Measurements from ENCODE around the gene TEK. TPM values are rescaled to one million over a fixed set of nuclear protein-coding genes. Genes with fewer than 3 reads are reported as not detected.

Gene TEK
- total and polyA plus RNA-seq, 2 experiments from 2014 or later = 0.60 to 1.4 TPM

DNA sequence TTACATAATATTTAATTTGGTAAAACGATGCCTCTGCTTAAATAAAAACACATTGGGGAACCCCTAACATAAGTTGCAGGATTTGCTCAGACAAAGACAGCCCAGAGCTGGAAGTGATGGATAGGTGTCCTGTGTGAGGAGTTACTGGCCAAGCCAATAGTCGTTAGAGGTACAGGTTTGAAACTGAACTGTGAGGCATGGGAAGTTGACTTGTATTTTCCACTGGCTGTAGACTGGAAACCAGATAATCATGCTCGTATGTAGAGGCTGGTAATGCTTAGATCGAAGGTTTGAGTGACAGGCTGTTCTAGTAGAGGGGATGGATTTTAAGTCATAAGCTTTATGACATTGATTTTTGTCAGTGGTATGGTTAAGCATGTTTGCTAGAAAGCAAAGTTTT is 24.8 kb downstream of the TEK start:
- Histone ChIP-seq H3K27ac (no peak overlapping the region), H3K4me3 (no peak overlapping the region), H3K27me3 (no peaks in the 10 kb centered on the region), H3K4me1 (ENCODE audit: low read depth) (no peaks in the 10 kb centered on the region), H3K36me3 (no peaks in the 10 kb centered on the region), H3K9me3 (ENCODE audit: low read depth) (no peaks in the 10 kb centered on the region)
- no peak for DNase-seq (ENCODE audit: low read depth in 1 of 2, low spot score in 1 of 2)
- TF ChIP-seq, protein P1, sequence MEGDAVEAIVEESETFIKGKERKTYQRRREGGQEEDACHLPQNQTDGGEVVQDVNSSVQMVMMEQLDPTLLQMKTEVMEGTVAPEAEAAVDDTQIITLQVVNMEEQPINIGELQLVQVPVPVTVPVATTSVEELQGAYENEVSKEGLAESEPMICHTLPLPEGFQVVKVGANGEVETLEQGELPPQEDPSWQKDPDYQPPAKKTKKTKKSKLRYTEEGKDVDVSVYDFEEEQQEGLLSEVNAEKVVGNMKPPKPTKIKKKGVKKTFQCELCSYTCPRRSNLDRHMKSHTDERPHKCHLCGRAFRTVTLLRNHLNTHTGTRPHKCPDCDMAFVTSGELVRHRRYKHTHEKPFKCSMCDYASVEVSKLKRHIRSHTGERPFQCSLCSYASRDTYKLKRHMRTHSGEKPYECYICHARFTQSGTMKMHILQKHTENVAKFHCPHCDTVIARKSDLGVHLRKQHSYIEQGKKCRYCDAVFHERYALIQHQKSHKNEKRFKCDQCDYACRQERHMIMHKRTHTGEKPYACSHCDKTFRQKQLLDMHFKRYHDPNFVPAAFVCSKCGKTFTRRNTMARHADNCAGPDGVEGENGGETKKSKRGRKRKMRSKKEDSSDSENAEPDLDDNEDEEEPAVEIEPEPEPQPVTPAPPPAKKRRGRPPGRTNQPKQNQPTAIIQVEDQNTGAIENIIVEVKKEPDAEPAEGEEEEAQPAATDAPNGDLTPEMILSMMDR (IDR thresholded peaks at IDR 0.05; ENCODE audit: low read depth, low read length) = no peak

DNA sequence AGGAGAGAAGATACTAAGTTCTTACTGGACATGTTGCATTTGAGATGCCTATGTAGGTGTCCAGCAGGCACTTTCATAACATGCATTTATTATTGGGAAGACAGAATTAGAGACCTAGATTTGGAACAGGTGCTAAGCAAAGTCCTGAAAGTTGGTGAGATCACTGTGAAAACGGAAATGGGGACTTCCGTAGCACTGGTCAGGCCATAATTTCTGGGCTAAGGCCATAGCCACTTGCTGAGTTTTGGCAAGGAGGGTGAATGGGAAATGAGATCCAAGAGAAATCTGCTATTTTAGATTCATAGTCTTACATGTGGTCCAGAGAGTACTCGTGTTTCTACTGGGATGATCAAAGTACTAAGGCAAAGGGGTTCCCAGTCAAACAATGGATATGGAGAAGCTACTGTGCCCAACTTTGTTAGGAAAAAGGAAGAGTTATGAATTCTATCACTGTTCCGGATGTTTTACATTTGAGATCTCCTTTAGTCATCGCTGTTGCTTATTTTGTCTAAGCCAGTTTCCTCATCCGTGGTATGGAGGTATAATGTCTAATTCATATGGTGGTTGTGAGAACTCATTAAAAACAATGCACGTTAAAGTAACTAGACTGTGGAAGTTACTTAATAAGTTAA is 33.4 kb downstream of the TEK start:
- no peak for DNase-seq (ENCODE audit: low read depth in 1 of 2, low spot score in 1 of 2)
- Histone ChIP-seq H3K36me3 (no peaks in the 10 kb centered on the region), H3K27ac (no peak overlapping the region), H3K27me3 (no peaks in the 10 kb centered on the region), H3K4me1 (ENCODE audit: low read depth) (no peaks in the 10 kb centered on the region), H3K9me3 (ENCODE audit: low read depth) (no peaks in the 10 kb centered on the region), H3K4me3 (no peak overlapping the region)
- TF ChIP-seq, protein P1 (IDR thresholded peaks at IDR 0.05; ENCODE audit: low read depth, low read length) = no peak

DNA sequence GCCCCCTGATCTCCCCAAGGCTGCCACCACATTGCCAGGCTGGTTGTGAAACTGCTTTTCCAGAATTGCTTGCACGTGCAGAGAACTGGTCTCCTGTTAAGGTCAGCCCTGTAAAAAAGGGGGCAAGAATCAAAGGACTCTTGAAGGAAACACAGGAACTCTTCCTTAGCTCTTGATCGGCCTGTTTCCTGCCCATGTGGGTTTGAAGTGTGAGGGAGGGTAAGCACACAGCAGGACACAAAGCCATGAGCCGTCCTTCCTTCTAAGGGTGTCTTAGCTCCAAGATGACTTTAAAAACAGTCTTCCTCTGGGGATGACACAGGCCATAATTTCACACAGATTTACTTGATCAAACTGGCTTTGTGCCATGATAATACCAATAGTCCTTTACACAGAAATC is 36.1 kb downstream of the TEK start:
- TF ChIP-seq, protein P1 (IDR thresholded peaks at IDR 0.05; ENCODE audit: low read depth, low read length) = no peak
- Histone ChIP-seq H3K4me1 (ENCODE audit: low read depth) (no peaks in the 10 kb centered on the region), H3K27me3 (no peaks in the 10 kb centered on the region), H3K9me3 (ENCODE audit: low read depth) (no peaks in the 10 kb centered on the region), H3K4me3 (no peak overlapping the region), H3K27ac (no peak overlapping the region), H3K36me3 (no peaks in the 10 kb centered on the region)
- no peak for DNase-seq (ENCODE audit: low read depth in 1 of 2, low spot score in 1 of 2)

DNA sequence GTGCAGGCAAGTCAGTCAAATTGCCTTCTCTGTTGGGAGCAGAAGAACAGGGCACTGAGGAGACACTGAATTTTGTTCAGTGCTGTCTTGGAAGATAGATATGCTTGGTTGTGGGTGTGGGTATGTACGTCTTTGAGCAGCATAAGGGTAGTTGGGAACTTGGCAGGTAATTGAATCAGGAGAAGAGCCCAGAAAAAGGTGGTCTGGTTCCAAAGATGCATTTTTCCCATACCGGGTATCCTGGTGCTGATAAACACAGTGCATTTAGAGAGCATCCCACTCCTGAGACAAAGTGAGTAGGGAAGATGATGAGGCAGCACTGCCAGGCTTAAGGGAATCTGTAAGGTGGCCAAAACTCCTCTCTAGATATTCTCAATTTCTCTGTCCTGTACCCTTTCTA is 40.6 kb downstream of the TEK start:
- H3K9me3 ChIP-seq (ENCODE audit: low read depth) = no peaks in the 10 kb centered on the region
- H3K27me3 ChIP-seq = no peaks in the 10 kb centered on the region
- no peak overlapping the region for H3K27ac ChIP-seq
- DNase-seq (ENCODE audit: low read depth in 1 of 2, low spot score in 1 of 2) = no peak
- H3K4me1 ChIP-seq (ENCODE audit: low read depth) = peaks cover 3% of the 10 kb centered on the region
- no peaks in the 10 kb centered on the region for H3K36me3 ChIP-seq
- no peak overlapping the region for H3K4me3 ChIP-seq
- TF ChIP-seq, protein P1 (IDR thresholded peaks at IDR 0.05; ENCODE audit: low read depth, low read length) = no peak

DNA sequence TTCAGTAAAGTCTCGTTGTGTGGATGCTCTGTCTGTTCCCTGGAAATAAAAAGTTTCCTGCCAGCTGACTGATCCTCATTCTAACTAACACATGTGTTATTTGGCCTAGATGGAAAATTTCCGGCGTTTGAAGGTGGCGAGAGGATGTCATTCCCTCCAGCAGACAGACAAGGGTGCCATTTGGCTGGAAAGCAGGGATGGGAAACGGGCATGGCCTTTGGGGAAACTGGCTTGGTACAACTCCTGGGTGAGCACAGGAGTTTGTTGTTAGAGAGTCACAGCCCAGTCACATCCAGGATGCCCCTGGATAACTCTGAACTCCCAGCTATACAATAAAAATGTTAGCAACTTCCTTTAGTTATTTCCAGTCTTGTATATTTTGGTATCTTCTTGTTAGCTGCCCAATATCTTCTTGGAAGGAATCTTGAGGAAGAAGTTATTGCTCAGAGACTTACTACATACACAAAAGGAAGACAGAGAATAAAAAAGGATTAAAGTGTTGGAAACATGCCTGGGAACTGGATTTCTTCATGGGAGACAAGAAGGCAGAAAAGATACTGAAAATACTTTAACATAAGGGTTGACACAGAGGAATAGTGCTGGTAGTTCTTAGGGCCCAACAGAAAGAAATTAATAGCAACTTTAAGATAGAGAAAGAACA is 41.9 kb downstream of the TEK start:
- TF ChIP-seq, protein P1 (IDR thresholded peaks at IDR 0.05; ENCODE audit: low read depth, low read length) = no peak
- Histone ChIP-seq H3K27me3 (no peaks in the 10 kb centered on the region), H3K36me3 (no peaks in the 10 kb centered on the region), H3K9me3 (ENCODE audit: low read depth) (no peaks in the 10 kb centered on the region), H3K27ac (no peak overlapping the region), H3K4me3 (no peak overlapping the region), H3K4me1 (ENCODE audit: low read depth) (peaks cover 6% of the 10 kb centered on the region)
- peak in 1 of 2 donors; percentile 84 for DNase-seq (ENCODE audit: low read depth in 1 of 2, low spot score in 1 of 2)
